MM.1S (cell line): ENCODE data around the gene FBLN1.
"Not testable (repeated sequence)": the region's sequence is repeated elsewhere in the genome, so short reads cannot be mapped to it uniquely, and the experiment has no call there.

Experiments
- DNase-seq: peaks from one replicate; pipeline ENCODE4 v3.0.0-alpha.2; 2015
- H2AFZ ChIP-seq: fragments of 300-600 bp; sonication (generic); 2 replicates; pipeline ENCODE4 v1.6.0; 2016; ENCODE audit warnings: antibody characterized with exemption, low read length
- H3F3A ChIP-seq: fragments of 300-600 bp; sonication (generic); 2 replicates; pipeline ENCODE4 v1.6.1; 2016; ENCODE audit warnings: mild to moderate bottlenecking, antibody characterized with exemption, low read length, moderate library complexity, mixed read lengths; ENCODE audit not compliant: insufficient read depth
- H3K27ac ChIP-seq: fragments of 300-600 bp; sonication (generic); 2 replicates; pipeline ENCODE4 v1.5.1; 2016; ENCODE audit warnings: mild to moderate bottlenecking, low read length
- H3K27me3 ChIP-seq: fragments of 300-600 bp; sonication (generic); replicated peaks from 2 replicates; pipeline ENCODE4 v1.6.0; 2016; ENCODE audit warnings: low read length; ENCODE audit not compliant: insufficient read depth
- H3K36me3 ChIP-seq: fragments of 300-600 bp; sonication (generic); replicated peaks from 2 replicates; pipeline ENCODE4 v1.6.1; 2016; ENCODE audit warnings: mild to moderate bottlenecking, low read length, mixed read lengths; ENCODE audit not compliant: insufficient read depth
- H3K4me1 ChIP-seq: fragments of 300-600 bp; sonication (generic); 2 replicates; pipeline ENCODE4 v1.6.1; 2016; ENCODE audit warnings: low read length, mixed read lengths
- H3K4me2 ChIP-seq: fragments of 300-600 bp; sonication (generic); 2 replicates; pipeline ENCODE4 v1.6.0; 2016; ENCODE audit warnings: low read depth, low read length
- H3K4me3 ChIP-seq: fragments of 300-600 bp; sonication (generic); 2 replicates; pipeline ENCODE4 v1.5.1; 2016; ENCODE audit warnings: low read length, mixed read lengths
- H3K79me2 ChIP-seq: fragments of 300-600 bp; sonication (generic); 2 replicates; pipeline ENCODE4 v1.6.1; 2016; ENCODE audit warnings: mixed run types, low read length, mixed read lengths
- H3K9ac ChIP-seq: fragments of 300-600 bp; sonication (generic); 2 replicates; pipeline ENCODE4 v1.6.1; 2016; ENCODE audit warnings: low read length, mixed read lengths
- H3K9me2 ChIP-seq: fragments of 300-600 bp; sonication (generic); replicated peaks from 2 replicates; pipeline ENCODE4 v1.6.1; 2016; ENCODE audit warnings: mild to moderate bottlenecking, low read length, mixed read lengths; ENCODE audit not compliant: insufficient read depth
- H3K9me3 ChIP-seq: fragments of 300-600 bp; sonication (generic); replicated peaks from 2 replicates; pipeline ENCODE4 v1.6.1; 2016; ENCODE audit warnings: mild to moderate bottlenecking, low read length, mixed read lengths; ENCODE audit not compliant: insufficient read depth
- H4K20me1 ChIP-seq: fragments of 300-600 bp; sonication (generic); 2 replicates; pipeline ENCODE4 v1.6.1; 2016; ENCODE audit warnings: mild to moderate bottlenecking, low read length, moderate library complexity, mixed read lengths; ENCODE audit not compliant: insufficient read depth
- CTCF ChIP-seq: fragments of 300-600 bp; sonication (generic); IDR thresholded peaks from 2 replicates; pipeline ENCODE4 v1.5.1; 2016; ENCODE audit warnings: antibody characterized with exemption, low read length, mixed read lengths
- EZH2 ChIP-seq: fragments of 300-600 bp; sonication (generic); optimal IDR thresholded peaks from 2 replicates; pipeline ENCODE3; 2017; ENCODE audit warnings: low read depth, mild to moderate bottlenecking, antibody characterized with exemption, low read length, mixed read lengths
- EZH2phosphoT487 ChIP-seq: fragments of 300-600 bp; sonication (generic); IDR thresholded peaks from 2 replicates; pipeline ENCODE4 v1.6.1; 2018; ENCODE audit warnings: antibody characterized with exemption, low read length

FBLN1 gene

GRCh38 chr22:45587638-45588505 is 85.2 kb downstream of the FBLN1 start:
- Histone ChIP-seq H2AFZ (no peak overlapping the region), H3K36me3 (no peaks in the 10 kb centered on the region)
- DNase-seq = no peak

GRCh38 chr22:45589556-45589955 is 86.9 kb downstream of the FBLN1 start:
- Histone ChIP-seq H3K9me2 (no peaks in the 10 kb centered on the region), H3K4me1 (no peaks in the 10 kb centered on the region), H3K36me3 (no peaks in the 10 kb centered on the region), H3K4me2 (no peak overlapping the region), H3K4me3 (no peak overlapping the region), H3K9me3 (no peaks in the 10 kb centered on the region), H3K27me3 (peaks cover 95% of the 10 kb centered on the region), H4K20me1 (no peaks in the 10 kb centered on the region), H3K79me2 (no peaks in the 10 kb centered on the region), H2AFZ (no peak overlapping the region), H3K27ac (no peak overlapping the region), H3K9ac (no peak overlapping the region), H3F3A (no peaks in the 10 kb centered on the region)
- no peak for TF ChIP-seq EZH2phosphoT487
- no peak for TF ChIP-seq CTCF
- TF ChIP-seq EZH2 = no peak
- no peak for DNase-seq

More at GRCh38 chr22:45587638-45588505, 85.2 kb downstream of the FBLN1 start:
- no peaks in the 10 kb centered on the region for H3K9me2 ChIP-seq
- no peak overlapping the region for H3K9ac ChIP-seq
- H3K27ac ChIP-seq = no peak overlapping the region
- H3K27me3 ChIP-seq = peaks cover 96% of the 10 kb centered on the region
- no peaks in the 10 kb centered on the region for H3F3A ChIP-seq
- H3K79me2 ChIP-seq = no peaks in the 10 kb centered on the region
- no peak for TF ChIP-seq CTCF
- TF ChIP-seq EZH2 = peak; percentile 6
- H3K4me3 ChIP-seq = no peak overlapping the region
- no peaks in the 10 kb centered on the region for H4K20me1 ChIP-seq
- no peaks in the 10 kb centered on the region for H3K9me3 ChIP-seq
- no peak overlapping the region for H3K4me2 ChIP-seq
- no peaks in the 10 kb centered on the region for H3K4me1 ChIP-seq

GRCh38 chr22:45590262-45590661 is 87.6 kb downstream of the FBLN1 start:
- H3K79me2 ChIP-seq = no peaks in the 10 kb centered on the region
- no peak overlapping the region for H2AFZ ChIP-seq
- H3K9me2 ChIP-seq = no peaks in the 10 kb centered on the region
- no peak overlapping the region for H3K9ac ChIP-seq
- no peaks in the 10 kb centered on the region for H3K36me3 ChIP-seq
- H3K4me1 ChIP-seq = no peaks in the 10 kb centered on the region
- TF ChIP-seq CTCF (no peak), EZH2phosphoT487 (no peak), EZH2 (no peak)
- H4K20me1 ChIP-seq = no peaks in the 10 kb centered on the region
- H3K27me3 ChIP-seq = peaks cover 88% of the 10 kb centered on the region
- H3F3A ChIP-seq = no peaks in the 10 kb centered on the region
- no peak overlapping the region for H3K4me3 ChIP-seq
- no peak overlapping the region for H3K4me2 ChIP-seq
- no peak for DNase-seq
- no peaks in the 10 kb centered on the region for H3K9me3 ChIP-seq
- H3K27ac ChIP-seq = no peak overlapping the region

GRCh38 chr22:45591633-45592213 is 89.0 kb downstream of the FBLN1 start:
- not testable (repeated sequence) for H3K4me1 ChIP-seq, DNase-seq, H3K36me3 ChIP-seq, H3K4me3 ChIP-seq, H3K9me3 ChIP-seq, H3K27ac ChIP-seq, H3K79me2 ChIP-seq, H3K9ac ChIP-seq, H3K9me2 ChIP-seq, H3K4me2 ChIP-seq, H3F3A ChIP-seq, H4K20me1 ChIP-seq, H2AFZ ChIP-seq
- H3K27me3 ChIP-seq = peaks cover 74% of the 10 kb centered on the region
